NCI-H226 (cell line): Measurements from ENCODE around the gene CLEC4A.
"Not testable (repeated sequence)": the region's sequence is repeated elsewhere in the genome, so short reads cannot be mapped to it uniquely, and the experiment has no call there.

Source experiments
- DNase-seq: peaks from one replicate; pipeline ENCODE4 v3.0.0-alpha.2; 2015

CLEC4A gene

GRCh38 chr12:8134398-8134930 lies 11.0 kb downstream of the CLEC4A start:
- not testable (repeated sequence) for DNase-seq

- DNase-seq, result not testable (repeated sequence)
These were observed 18.2 kb downstream of the CLEC4A start for GRCh38 chr12:8141647-8142046.

GRCh38 chr12:8143261-8143660 lies 19.8 kb downstream of the CLEC4A start:
- no peak for DNase-seq

GRCh38 chr12:8145754-8146441 lies 22.5 kb downstream of the CLEC4A start:
- DNase-seq, result no peak

- DNase-seq, result no peak
These were observed 23.0 kb downstream of the CLEC4A start for GRCh38 chr12:8146442-8146771.

GRCh38 chr12:8154526-8154925 lies 31.1 kb downstream of the CLEC4A start:
- DNase-seq, result no peak

- DNase-seq, result no peak
These were observed 33.0 kb downstream of the CLEC4A start for GRCh38 chr12:8156416-8156815.

GRCh38 chr12:8156845-8157244 lies 33.4 kb downstream of the CLEC4A start, which contains the start of gene ZNF705A:
Gene ZNF705A (plus strand): TSS chr12:8157015. CDS start chr12:8172626, 15,611 bp downstream.
- peak; percentile 61 for DNase-seq

GRCh38 chr12:8157484-8158198 lies 34.2 kb downstream of the CLEC4A start:
- no peak for DNase-seq

GRCh38 chr12:8172911-8173310 lies 49.5 kb downstream of the CLEC4A start:
- DNase-seq, result not testable (repeated sequence)

- DNase-seq, result peak; percentile 8
These were observed 56.7 kb downstream of the CLEC4A start for GRCh38 chr12:8179989-8180585.

GRCh38 chr12:8181271-8181670 lies 57.9 kb downstream of the CLEC4A start:
- DNase-seq, result not testable (repeated sequence)

GRCh38 chr12:8182923-8183322 lies 59.5 kb downstream of the CLEC4A start:
- not testable (repeated sequence) for DNase-seq

- not testable (repeated sequence) for DNase-seq
These were observed 59.9 kb downstream of the CLEC4A start for GRCh38 chr12:8183346-8183745.

GRCh38 chr12:8184206-8184605 lies 60.8 kb downstream of the CLEC4A start:
- DNase-seq, result not testable (repeated sequence)

- not testable (repeated sequence) for DNase-seq
These were observed 64.7 kb downstream of the CLEC4A start for GRCh38 chr12:8188088-8188487.
